Right atrium auricular region (tissue), 2 donors: Measurements from ENCODE around the gene FXYD1. TPM values are rescaled to one million over a fixed set of nuclear protein-coding genes. Genes with fewer than 3 reads are reported as not detected.

Source experiments
- DNase-seq: peaks from one replicate; pipeline ENCODE4 v3.0.0-alpha.2; 2019; ENCODE audit warnings: low spot score
- H3K27ac ChIP-seq, 2 donors: fragments of 200-600 bp; sonication (generic); 1 replicate in 1 of 2; 2 replicates in 1 of 2; pipeline ENCODE4 v1.5.1; 2016 to 2019
- H3K27me3 ChIP-seq, 2 donors: fragments of 200-600 bp; sonication (generic); one replicate each; pipeline versions ENCODE4 v1.5.1 to v1.6.0; 2017 to 2019
- H3K36me3 ChIP-seq: fragments of 200-600 bp; sonication (generic); one replicate; pipeline ENCODE4 v1.5.1; 2016
- H3K4me1 ChIP-seq, 2 donors: fragments of 200-600 bp; sonication (generic); one replicate each; pipeline versions ENCODE4 v1.5.1 to v1.6.0; 2017 to 2019
- H3K4me3 ChIP-seq, 2 donors: fragments of 200-600 bp; sonication (generic); 1 replicate in 1 of 2; 2 replicates in 1 of 2; pipeline ENCODE4 v1.5.1; 2017 to 2019; ENCODE audit warnings: mild to moderate bottlenecking in 1 of 2, moderate library complexity in 1 of 2
- H3K9me3 ChIP-seq, 2 donors: fragments of 200-600 bp; sonication (generic); one replicate each; pipeline ENCODE4 v1.5.1; 2019
- total RNA-seq, 2 donors: library from RNA; depleted of rRNA; stranded (reverse); fragments of >200 nt; gene quantifications; one replicate each; pipeline ENCODE4 v1.1.0, GENCODE V29; 2016
- TF ChIP-seq, protein P1 (sequence below), 2 donors: fragments of 200-600 bp; sonication (generic); IDR thresholded peaks; one replicate each; pipeline ENCODE4 v1.5.1; 2019; ENCODE audit warnings: antibody characterized with exemption in 2 of 2

FXYD1 gene
- total RNA-seq, 2 donors from 2014 or later = 166 to 175 TPM

DNA sequence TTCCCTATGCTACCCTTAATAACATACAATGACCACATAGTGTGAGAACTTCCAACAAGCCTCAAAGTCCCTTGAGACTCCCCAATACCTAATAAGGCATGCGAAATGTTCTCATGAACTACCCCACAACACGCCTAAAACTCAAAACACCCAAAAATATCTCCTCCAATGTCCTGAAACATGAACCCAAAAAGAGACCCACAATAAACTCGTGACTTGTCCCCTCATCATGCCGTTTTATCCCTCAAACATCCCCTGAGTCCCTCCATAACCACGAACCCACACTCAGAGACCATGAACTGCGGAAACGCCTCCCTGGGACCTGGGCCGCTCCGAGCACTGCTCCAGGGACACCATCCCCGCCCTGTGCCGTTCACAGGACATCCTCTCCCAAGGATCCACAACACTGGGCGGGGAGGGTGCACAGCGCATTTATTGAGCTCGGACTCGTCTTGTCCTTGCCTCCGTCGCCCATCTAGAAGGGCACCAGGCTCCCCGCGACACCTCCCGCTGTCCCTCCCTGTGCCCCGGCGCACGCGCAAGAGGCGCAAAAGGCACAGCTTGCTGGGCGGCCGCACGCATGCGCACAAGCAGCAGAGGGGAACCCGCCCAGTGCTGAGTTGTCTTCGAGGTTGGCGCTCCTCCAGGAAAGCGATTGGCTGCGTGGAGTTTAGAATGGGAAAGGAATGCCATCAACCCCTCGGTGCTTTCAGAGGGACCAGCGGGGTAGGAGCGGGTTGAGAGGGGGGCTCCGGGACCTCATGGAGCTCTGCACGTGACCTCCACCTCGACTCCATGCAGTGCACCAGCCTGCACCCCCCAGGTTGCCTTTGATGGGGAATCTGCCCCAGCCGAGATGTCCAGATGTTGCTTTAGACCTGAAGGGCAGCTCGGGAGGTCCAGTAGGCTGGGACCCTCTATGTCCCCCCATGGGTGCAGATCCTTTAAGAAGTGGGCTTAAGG is 14.2 kb upstream of the FXYD1 start:
- Histone ChIP-seq H3K27me3 (no peaks in the 10 kb centered on the region), H3K4me1 (peaks cover 0 to 36% of the 10 kb centered on the region in 2 donors), H3K9me3 (no peaks in the 10 kb centered on the region), H3K36me3 (no peaks in the 10 kb centered on the region), H3K4me3 (peak overlapping the region; percentile 49 to 58), H3K27ac (peak overlapping the region; percentile 89 to 93)
- TF ChIP-seq, protein P1, sequence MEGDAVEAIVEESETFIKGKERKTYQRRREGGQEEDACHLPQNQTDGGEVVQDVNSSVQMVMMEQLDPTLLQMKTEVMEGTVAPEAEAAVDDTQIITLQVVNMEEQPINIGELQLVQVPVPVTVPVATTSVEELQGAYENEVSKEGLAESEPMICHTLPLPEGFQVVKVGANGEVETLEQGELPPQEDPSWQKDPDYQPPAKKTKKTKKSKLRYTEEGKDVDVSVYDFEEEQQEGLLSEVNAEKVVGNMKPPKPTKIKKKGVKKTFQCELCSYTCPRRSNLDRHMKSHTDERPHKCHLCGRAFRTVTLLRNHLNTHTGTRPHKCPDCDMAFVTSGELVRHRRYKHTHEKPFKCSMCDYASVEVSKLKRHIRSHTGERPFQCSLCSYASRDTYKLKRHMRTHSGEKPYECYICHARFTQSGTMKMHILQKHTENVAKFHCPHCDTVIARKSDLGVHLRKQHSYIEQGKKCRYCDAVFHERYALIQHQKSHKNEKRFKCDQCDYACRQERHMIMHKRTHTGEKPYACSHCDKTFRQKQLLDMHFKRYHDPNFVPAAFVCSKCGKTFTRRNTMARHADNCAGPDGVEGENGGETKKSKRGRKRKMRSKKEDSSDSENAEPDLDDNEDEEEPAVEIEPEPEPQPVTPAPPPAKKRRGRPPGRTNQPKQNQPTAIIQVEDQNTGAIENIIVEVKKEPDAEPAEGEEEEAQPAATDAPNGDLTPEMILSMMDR (IDR thresholded peaks at IDR 0.05) = no peak
- peak; percentile 96 for DNase-seq

DNA sequence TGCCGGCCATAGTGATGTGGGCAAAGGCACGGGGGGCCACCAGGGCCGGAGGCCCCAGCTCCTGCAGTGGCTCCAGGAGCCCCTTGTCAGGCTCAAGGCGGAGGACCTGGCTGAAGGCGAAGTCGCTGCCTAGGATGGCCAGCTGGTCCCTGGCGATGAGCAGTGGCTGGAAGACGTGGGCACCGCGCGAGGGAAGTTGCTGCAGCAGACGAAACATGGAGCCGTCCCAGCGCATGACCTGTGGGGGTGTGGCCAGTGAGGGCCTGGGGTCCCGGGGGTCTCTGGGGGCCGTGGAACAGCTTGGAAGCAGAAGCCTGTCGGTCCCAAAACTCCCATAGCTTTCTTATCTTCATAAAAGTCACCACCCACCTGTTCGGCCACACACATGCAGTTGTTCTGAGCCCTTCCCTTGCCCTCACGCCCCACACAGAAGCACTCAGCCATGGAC is 13.3 kb upstream of the FXYD1 start:
- TF ChIP-seq, protein P1 (IDR thresholded peaks at IDR 0.05) = no peak
- Histone ChIP-seq H3K27ac (peak overlapping the region; percentile 89 to 93), H3K4me3 (no peak overlapping the region), H3K36me3 (no peaks in the 10 kb centered on the region), H3K9me3 (no peaks in the 10 kb centered on the region), H3K4me1 (peaks cover 0 to 36% of the 10 kb centered on the region in 2 donors), H3K27me3 (no peaks in the 10 kb centered on the region)
- DNase-seq = no peak

DNA sequence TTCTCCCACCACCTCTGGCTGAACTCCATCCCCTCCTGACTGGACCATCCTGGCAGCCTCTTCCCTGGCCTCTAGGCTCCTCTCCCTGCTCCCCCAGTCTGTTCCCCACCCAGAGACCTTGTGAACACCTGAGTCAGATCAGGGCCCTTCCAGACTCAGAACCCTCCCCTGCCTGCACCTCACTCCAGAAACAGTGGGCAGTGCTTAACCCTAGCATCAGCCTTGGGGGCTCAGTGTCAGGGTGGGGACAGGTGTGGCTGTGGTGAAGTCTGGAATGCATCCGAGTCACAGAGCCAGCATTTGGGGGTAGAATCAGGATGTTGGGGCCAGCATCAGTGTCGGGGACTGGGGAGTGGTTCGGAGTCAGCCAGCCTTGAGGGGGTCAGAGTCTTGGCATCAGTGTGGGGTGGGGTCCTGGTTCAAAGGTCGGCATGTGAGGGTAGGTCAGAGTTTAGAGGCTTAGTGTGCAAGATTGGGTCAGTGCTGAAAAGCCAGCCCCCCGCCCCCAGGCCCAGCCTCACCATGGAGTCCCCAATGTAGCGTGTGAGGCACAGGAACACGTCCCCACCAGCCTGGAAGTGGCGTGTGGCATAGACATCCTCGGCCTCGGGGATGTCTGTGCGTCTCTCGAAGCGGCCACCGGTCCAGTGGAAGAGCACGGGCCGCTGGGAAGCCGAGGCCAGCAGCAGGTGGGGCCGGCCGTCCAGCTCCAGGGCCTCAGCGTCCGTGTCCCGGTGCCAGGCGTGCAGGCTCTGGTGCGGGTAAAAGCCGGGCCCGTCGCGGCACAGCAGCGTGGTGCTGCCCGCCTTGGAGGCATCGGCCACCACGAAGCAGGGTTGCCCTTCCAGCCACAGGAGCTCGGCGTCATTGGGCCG is 12.6 kb upstream of the FXYD1 start:
- Histone ChIP-seq H3K27me3 (no peaks in the 10 kb centered on the region), H3K9me3 (no peaks in the 10 kb centered on the region), H3K27ac (peak overlapping the region; percentile 1 to 40), H3K4me1 (peaks cover 0 to 42% of the 10 kb centered on the region in 2 donors), H3K4me3 (peak overlapping the region in 1 of 2 donors; percentile 18), H3K36me3 (no peaks in the 10 kb centered on the region)
- no peak for DNase-seq
- TF ChIP-seq, protein P1 (IDR thresholded peaks at IDR 0.05) = no peak

DNA sequence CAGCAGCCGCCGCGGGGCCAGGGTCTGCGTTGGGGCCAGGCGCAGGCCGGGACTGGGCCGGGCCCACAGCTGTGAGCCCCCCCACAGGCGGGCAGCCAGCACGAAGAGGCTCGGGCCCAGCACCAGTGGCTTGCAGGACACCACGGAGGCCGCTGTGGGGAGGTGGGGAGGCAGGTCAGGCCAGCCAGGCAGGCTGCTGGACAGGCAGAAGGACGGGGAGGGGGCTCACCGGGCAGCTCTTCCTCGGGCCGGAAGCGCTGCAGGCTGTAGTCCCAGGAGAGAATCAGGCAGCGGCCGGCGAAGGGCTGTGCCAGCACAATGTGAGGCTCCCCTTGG is 12.0 kb upstream of the FXYD1 start:
- H3K4me3 ChIP-seq = peak overlapping the region in 1 of 2 donors; percentile 18
- H3K4me1 ChIP-seq = peaks cover 0 to 42% of the 10 kb centered on the region in 2 donors
- no peaks in the 10 kb centered on the region for H3K36me3 ChIP-seq
- H3K9me3 ChIP-seq = no peaks in the 10 kb centered on the region
- H3K27ac ChIP-seq = peak overlapping the region; percentile 1 to 40
- no peak for DNase-seq
- H3K27me3 ChIP-seq = no peaks in the 10 kb centered on the region
- TF ChIP-seq, protein P1 (IDR thresholded peaks at IDR 0.05) = no peak

DNA sequence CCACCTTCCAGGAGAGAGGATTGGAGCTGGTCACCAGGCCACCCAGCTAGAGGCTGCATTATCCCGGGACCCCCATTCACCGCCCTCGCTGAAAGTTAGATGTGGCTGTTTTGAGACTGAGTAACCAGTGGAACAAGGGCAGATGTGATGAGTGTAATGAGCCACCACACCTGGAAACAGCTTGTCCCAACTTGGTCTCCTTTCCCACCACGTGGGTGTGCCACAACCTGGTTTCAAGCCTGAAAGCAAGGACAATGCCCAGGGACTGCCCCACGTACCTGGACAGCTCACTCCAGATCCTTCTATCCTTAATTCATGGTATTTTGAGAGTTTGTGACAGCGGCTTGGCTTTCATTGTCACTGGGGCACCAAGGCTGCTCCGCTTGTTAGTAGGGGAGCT is 10.8 kb upstream of the FXYD1 start:
- H3K4me1 ChIP-seq = peaks cover 0 to 35% of the 10 kb centered on the region in 2 donors
- TF ChIP-seq, protein P1 (IDR thresholded peaks at IDR 0.05) = no peak
- no peaks in the 10 kb centered on the region for H3K36me3 ChIP-seq
- H3K27me3 ChIP-seq = no peaks in the 10 kb centered on the region
- no peak overlapping the region for H3K4me3 ChIP-seq
- H3K9me3 ChIP-seq = no peaks in the 10 kb centered on the region
- DNase-seq = no peak
- H3K27ac ChIP-seq = no peak overlapping the region
